Femur (tissue), 1 donor: ENCODE results near the gene HAND2.

ENCODE experiments used
- DNase-seq: peaks from one replicate; pipeline ENCODE4 v3.0.0-alpha.2; 2017

HAND2 gene

GRCh38 chr4:173529477-173530325 lies at the start of gene HAND2:
HAND2 (minus strand) TSS chr4:173530229; CDS start chr4:173529289, 940 bp downstream.
- DNase-seq = peak; percentile 86

DNA sequence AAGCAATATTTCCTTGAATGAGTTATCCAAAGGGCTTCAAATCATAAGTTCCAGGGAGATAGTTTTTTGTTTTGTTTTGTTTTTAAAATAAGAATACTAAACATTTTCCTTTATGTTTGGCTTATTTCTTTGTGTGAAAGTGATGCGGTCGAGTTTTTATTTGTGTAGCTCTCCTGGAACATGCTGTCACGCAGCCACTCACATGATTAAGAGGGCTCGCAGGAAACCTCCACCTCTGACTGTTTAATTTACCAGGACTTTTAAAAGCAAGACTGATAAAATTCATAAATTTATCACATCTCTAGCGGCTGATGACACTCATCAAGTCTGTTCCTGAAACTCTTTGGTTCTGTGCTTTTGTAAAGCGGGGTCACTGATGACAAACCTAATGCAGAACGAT lies 48.9 kb upstream of the HAND2 start:
- no peak for DNase-seq

DNA sequence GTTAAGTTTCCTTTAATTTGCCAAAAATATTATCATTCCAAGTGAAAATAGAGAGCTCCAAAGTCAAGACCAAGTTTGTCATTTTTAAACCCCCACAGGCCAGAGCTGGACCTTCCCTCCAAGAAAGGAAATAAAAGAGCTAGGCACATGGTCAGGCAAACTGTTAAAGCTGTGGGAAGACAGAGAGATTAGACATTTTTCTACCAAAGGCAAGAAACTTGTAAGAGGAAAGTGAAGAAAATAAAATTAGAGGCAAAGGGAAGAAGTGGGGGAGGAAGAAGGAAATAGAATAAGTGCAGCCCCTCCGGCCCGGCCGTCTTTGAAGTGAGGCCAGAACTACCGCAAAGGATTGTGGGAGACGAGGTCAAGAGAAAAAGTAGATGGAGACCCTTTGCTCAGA lies 47.9 kb upstream of the HAND2 start:
- DNase-seq = no peak

DNA sequence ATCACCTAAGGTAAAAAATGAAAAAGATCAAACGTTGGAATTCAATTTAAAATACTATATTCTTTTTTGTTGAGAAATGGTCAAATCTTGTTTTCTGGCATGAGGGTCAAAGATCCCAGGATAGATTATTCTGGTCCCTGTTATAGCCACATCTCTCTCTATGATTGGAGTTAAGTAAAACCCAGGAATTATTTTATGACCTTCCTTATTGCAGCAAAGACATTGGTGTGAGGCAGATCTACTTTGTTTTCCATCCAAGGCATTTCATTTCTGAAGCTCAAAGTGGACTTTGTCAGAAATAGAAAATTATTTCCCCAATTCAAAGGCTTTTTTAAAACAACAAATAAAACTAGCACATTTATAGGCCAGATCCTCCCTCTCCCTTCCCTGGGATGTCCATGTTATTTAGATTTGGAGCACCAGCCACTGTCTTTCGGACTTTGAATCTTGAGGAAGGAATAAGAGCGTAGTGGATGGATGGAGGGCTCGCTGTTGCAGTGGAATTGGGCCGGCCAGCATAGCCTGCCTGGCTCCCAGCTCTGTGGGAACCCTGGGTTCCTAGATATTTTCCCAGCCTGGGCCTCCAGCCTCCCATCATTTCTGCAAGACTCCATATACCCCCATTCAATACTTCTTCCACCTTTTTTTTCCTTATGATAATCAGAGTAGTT lies 45.6 kb upstream of the HAND2 start:
- no peak for DNase-seq

DNA sequence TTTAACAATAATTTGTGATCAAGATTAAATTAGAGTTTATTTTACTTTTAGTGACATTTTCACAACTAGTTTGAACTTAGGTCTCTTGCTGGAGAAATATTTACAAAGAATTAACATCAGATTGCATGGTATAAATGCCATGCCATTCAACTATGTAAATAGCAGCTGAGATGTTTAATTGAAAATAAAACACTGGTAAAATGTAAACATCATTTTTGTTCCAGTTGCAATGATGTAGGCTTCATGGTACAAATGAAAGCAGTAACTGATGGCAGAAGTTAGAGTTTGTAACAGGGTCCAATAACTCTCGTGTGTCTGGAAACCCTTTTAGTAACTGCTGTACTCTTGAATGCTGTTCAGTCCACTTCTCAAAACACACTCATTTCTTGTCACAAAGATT lies 43.7 kb upstream of the HAND2 start:
- DNase-seq = no peak

GRCh38 chr4:173573286-173573685 lies 43.3 kb upstream of the HAND2 start:
- DNase-seq = no peak

GRCh38 chr4:173572493-173573129 lies 42.6 kb upstream of the HAND2 start:
- DNase-seq = no peak

DNA sequence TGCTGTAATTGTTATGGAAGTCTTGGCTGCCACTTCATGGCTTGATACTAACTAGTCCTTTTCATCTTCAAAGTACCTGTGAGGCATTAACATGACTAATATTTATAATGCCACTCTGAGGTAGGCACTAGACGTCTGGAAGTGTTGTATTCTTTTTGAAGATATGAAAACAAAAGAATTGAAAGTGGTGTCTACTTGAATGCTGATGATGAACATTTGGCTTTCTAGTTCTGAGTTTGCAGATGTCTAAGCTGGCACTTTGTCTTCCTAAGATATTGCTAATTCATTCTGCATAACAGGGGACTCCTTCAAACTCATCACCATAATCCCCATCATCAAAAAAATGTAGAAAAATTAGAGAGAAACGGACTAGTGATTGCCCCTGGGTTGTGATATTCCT lies 41.6 kb upstream of the HAND2 start:
- DNase-seq = no peak

GRCh38 chr4:173565281-173565680 lies 35.3 kb upstream of the HAND2 start:
- no peak for DNase-seq

GRCh38 chr4:173564461-173564860 lies 34.4 kb upstream of the HAND2 start:
- DNase-seq = no peak

DNA sequence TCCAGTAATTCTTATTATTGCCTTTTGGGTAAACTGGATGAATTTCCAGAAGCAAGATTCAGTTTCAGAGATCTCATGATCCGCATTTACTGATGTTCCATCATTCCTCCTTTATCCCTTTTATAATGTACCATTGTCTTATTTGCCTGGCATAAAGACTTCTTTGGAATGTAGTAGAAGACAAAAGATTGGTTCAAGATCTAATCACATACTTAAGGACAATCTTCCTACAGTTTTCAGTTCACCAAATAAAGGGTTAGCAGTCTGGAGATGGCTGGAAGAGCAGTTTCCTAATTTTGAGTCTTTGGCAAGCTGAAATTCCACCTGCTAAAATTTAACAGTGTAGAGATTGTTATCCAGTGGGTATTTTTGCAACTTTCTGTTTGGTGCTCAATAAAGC lies 30.9 kb upstream of the HAND2 start:
- no peak for DNase-seq

DNA sequence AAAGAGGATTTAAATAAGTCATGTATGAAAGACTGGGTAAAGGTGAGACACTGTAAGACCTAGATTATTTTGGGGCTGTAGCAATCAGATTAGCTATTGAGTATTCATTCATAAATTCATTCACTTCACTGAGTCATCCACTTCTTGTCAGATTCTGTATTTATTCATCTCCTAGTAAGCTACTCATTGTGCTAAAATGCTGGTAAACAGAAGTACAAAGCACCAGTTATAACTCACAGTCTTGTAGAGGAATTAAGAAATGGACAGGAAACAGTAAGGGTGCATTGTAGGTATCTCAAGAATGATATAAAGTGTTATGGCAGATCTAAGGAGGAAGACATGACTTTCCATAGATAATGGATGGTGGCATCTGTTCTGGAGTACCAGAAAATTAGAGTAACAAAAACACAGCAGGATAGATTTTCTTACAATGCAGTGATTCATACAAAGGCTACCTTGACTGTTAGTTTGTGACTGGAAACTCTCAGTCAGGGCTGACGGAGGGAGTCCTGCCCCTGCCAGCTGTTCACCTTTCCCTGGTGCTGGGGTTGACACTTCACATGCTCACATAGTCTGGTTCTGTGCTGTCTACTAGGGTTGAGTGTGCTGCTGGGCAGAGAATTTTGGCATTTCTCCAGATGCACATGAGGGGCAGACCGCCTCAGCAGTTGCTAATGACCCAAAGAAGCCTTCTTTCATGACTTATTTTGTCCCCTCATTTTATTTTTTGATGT lies 26.5 kb upstream of the HAND2 start:
- no peak for DNase-seq

DNA sequence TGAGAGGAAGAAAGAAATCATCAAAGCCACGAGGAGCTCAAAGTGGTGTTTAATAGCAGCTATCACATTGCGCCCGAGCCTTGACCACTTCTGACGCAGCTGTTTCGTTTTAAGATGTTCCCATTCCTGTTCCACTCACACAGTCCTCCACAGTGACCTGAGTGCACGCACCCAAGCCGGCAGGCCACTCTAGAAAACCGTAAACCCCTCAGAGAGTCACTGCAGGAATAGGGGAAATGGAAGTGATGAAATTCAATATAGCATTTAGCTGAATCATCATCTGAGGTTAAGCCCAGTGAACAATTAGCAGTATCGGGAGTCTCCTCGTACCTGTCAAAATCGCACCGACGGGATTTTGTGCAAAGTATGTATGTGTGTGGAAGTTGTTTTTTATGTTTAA lies 17.9 kb upstream of the HAND2 start:
- DNase-seq = no peak

- DNase-seq = no peak
Observed at GRCh38 chr4:173546776-173547175, 16.7 kb upstream of the HAND2 start.

- no peak for DNase-seq
Observed at GRCh38 chr4:173545440-173545839, 15.4 kb upstream of the HAND2 start.

DNA sequence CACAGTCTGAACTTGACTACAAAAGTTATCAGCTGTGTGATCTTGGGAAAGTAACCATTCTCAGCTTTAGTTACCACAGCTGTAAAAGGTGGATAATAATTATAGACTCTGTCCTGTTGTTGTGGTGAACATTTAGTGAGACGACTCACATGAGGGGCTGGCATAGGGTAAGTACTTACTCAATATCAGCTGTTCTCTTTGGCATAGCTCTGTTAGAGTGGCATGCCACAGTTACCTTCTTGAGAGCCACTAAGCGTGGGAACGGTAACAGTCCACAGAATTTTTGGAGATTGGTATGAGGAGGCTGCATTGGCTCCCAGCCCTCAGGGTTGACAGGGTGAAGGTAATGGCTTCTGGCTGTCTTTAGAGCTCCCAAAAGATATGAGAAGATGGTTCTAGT lies 13.2 kb upstream of the HAND2 start:
- DNase-seq = no peak

DNA sequence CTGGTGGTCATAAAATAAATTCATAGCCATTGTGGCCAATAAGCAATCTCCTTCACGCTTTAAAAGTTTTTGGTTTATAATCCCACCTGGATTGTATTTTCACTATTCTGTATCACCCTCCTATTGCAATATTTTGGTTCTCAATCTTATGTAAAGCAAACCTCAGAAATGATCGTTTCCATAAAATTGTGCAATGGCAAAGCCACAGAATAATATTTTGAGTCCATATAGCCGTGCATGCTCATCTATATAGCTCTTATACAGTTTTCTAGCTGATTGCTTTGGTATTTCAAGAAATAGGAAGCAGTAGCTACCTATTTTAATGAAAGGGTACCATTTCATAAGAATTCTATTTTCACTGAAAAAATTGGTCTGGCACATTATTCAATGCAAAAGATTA lies 10.0 kb upstream of the HAND2 start:
- DNase-seq = no peak

- DNase-seq = no peak
Observed at GRCh38 chr4:173538909-173539445, 8.9 kb upstream of the HAND2 start.

GRCh38 chr4:173538148-173538908 lies 8.3 kb upstream of the HAND2 start:
- peak; percentile 62 for DNase-seq

GRCh38 chr4:173537613-173538147 lies 7.7 kb upstream of the HAND2 start:
- DNase-seq = no peak

DNA sequence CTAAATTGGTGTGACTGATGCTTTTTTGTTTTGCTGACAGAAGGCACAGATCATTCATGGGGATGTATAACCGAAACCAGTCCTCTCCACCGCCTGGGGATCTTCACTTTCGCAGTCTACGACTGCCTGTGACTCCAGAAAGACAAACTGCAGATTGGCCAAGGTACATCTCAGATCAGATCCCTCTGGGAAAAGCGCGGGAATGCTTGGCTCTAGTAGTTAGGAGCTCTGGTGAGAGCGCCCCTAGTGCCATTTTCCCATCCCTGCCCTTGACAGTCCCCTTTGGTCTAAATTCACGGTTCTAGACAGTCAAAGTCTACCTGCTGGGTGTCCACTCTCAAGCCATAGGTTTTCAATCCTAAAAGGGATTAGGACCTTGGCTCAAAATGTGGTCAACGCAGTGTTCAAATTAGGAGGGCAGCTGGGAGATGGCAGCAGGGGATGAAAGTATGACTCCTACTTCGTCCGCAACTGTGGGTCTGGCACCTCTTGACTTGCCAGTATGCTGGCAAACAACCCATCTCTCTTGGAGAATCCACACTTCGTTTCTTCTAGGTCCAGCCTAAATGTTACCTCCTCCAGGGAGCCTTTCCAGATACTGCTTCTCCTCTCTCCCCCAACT lies 6.9 kb upstream of the HAND2 start:
- DNase-seq = no peak
